ENCODE data around the gene PSMD11.

DNA sequence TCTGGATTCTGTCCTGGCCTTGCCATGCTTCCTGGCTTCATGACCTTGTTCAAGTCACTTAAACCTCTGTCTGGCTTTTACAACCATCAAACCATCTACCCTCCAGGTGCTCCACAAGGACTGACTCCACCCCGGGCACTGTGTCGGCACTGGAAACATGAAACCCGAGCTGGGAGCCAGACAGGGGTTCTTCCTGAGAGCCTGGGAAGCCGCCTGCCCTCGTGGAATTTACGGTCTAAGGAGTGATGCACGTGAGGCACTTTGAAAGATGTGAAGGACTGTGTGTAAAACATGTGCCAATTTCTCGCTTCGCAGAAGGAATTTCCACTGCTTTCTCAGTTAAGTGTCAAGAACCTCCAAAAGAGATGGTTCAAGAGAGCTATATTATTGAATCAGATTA lies 54.1 kb downstream of the PSMD11 start:
- TF ChIP-seq, protein P1, sequence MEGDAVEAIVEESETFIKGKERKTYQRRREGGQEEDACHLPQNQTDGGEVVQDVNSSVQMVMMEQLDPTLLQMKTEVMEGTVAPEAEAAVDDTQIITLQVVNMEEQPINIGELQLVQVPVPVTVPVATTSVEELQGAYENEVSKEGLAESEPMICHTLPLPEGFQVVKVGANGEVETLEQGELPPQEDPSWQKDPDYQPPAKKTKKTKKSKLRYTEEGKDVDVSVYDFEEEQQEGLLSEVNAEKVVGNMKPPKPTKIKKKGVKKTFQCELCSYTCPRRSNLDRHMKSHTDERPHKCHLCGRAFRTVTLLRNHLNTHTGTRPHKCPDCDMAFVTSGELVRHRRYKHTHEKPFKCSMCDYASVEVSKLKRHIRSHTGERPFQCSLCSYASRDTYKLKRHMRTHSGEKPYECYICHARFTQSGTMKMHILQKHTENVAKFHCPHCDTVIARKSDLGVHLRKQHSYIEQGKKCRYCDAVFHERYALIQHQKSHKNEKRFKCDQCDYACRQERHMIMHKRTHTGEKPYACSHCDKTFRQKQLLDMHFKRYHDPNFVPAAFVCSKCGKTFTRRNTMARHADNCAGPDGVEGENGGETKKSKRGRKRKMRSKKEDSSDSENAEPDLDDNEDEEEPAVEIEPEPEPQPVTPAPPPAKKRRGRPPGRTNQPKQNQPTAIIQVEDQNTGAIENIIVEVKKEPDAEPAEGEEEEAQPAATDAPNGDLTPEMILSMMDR (IDR thresholded peaks at IDR 0.05; ENCODE audit: extremely low read depth in 1 of 2, insufficient read depth in 1 of 2, low read depth in 1 of 2, low read length in 2 of 2): no peak
- no peak for TF ChIP-seq POLR2AphosphoS5 (IDR thresholded peaks at IDR 0.05; ENCODE audit: insufficient read depth, low read depth, low read length)
- no peak for TF ChIP-seq POLR2A (IDR thresholded peaks at IDR 0.05; ENCODE audit: low read depth, low read length)
- no peak for TF ChIP-seq FOS (IDR thresholded peaks at IDR 0.05; ENCODE audit: borderline replicate concordance, insufficient read depth, low read length)
- TF ChIP-seq, protein P2, sequence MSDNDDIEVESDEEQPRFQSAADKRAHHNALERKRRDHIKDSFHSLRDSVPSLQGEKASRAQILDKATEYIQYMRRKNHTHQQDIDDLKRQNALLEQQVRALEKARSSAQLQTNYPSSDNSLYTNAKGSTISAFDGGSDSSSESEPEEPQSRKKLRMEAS (IDR thresholded peaks at IDR 0.05; ENCODE audit: insufficient read depth, insufficient read length): no peak
- TF ChIP-seq EZH2 (IDR thresholded peaks at IDR 0.05; ENCODE audit: borderline replicate concordance, low read depth, low read length, severe bottlenecking): no peak
- TF ChIP-seq GATA2 (IDR thresholded peaks at IDR 0.05; ENCODE audit: insufficient read depth, insufficient read length, low read depth, low read length): no peak
- TF ChIP-seq MYC (IDR thresholded peaks at IDR 0.05; ENCODE audit: low read depth, low read length): no peak
